ENCODE results near the gene PAQR6. TPM values are rescaled to one million over a fixed set of nuclear protein-coding genes. Genes with fewer than 3 reads are reported as not detected.

The PAQR6 gene
- total and polyA plus RNA-seq, 2 of the 8 experiments (the other 6 are each of a cell fraction or from before 2014, with no cell fraction given): 7.1 to 11.3 TPM

DNA sequence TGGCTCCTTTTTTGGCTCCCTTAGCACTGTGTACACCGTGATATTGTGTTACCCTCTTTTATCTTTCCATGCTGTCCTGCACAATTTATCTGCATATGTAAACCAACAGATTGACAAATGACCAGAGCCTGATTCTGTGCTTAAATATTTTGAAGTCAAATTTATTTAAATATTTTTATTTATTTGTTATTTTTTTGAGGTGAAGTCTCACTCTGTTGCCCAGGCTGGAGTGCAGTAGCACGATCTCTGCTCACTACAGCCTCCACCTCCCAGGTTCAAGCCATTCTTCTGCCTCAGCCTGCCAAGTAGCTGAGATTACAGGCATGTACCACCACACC lies 22.2 kb downstream of the PAQR6 start:
- H3K79me2 ChIP-seq (ENCODE audit: control insufficient read depth in 1 of 2, insufficient read depth in 2 of 2, low read length in 2 of 2): 0 out of 4 replicates have a peak, but pooled peaks cover 0 to 8% of the 10 kb centered on the region in 2 experiments
- no peak overlapping the region for H3K18ac ChIP-seq (ENCODE audit: extremely low read depth, low read length)
- no peak overlapping the region for H2BK5ac ChIP-seq (ENCODE audit: low read depth, low read length)
- no peak overlapping the region for H3K4me3 ChIP-seq (ENCODE audit: extremely low read depth in 1 of 4, insufficient read depth in 2 of 4, low read depth in 3 of 4, low read length in 4 of 4)
- H3K79me1 ChIP-seq (ENCODE audit: low read depth, low read length): peaks cover 17% of the 10 kb centered on the region
- peaks cover 11 to 38% (median 18%) of the 10 kb centered on the region in 4 experiments for H3K36me3 ChIP-seq (ENCODE audit: control insufficient read depth in 2 of 4, insufficient read depth in 4 of 4, low read length in 3 of 4)
- DNase-seq (ENCODE audit: low read depth in 1 of 2, low spot score in 2 of 2): no peak
- POLR2A ChIA-PET (ENCODE audit: partially characterized antibody): interaction anchor here (0.7 to 6.6 kb wide), 12 partner anchors 12 to 84 kb away, joined by 3 to 49 read pairs (median 3); partner anchors contain the start of genes PAQR6, PMF1 and SLC25A44
- no peak overlapping the region for H3K4me2 ChIP-seq (ENCODE audit: insufficient read depth in 1 of 2, low read depth in 2 of 2, low read length in 2 of 2)
- CTCF ChIA-PET (ENCODE audit: partially characterized antibody): interaction anchor here (0.7 to 47.2 kb wide), 34 partner anchors 8 to 135 kb away, joined by 3 to 1265 read pairs (median 8); partner anchors contain the start of genes BGLAP, PMF1, SEMA4A and SLC25A44
- no peak overlapping the region for H3K9ac ChIP-seq (replicated peaks in 1 of 4; ENCODE audit: extremely low read depth in 1 of 4, low read depth in 3 of 4, low read length in 3 of 4)
- H2BK15ac ChIP-seq (ENCODE audit: low read length): no peak overlapping the region
- H3K56ac ChIP-seq (replicated peaks; ENCODE audit: insufficient read length, low read depth, low read length): no peak overlapping the region
- H4K5ac ChIP-seq (ENCODE audit: insufficient read length, low read depth, low read length): no peak overlapping the region
- 54% methylated on average over 2 of the region's 2 CpGs; no CpG with 5 or more reads in 1 of the 2 experiments for WGBS, 2 experiments (ENCODE audit: extremely low coverage in 1 of 2, insufficient coverage in 1 of 2, insufficient read length in 1 of 2, insufficient replicate concordance in 2 of 2, low coverage in 1 of 2, low lambda C conversion rate in 2 of 2, missing lambda C conversion rate in 1 of 2)
- no peak overlapping the region for H2BK20ac ChIP-seq (ENCODE audit: low read length)
- TF ChIP-seq SIN3A (conservative IDR thresholded peaks at IDR 0.05 in 1 of 2, IDR thresholded peaks at IDR 0.05 in 1 of 2; ENCODE audit: low read depth in 1 of 2, low read length in 2 of 2): no peak
- H3K4me1 ChIP-seq (replicated peaks in 1 of 4; ENCODE audit: control insufficient read depth in 3 of 4, insufficient read depth in 4 of 4, low read length in 3 of 4): no peaks in the 10 kb centered on the region
- no peak overlapping the region for H4K8ac ChIP-seq (ENCODE audit: extremely low read depth, insufficient read depth, low read length)
- H2BK120ac ChIP-seq (replicated peaks; ENCODE audit: low read depth, low read length): no peak overlapping the region
- no peak overlapping the region for H2BK12ac ChIP-seq (ENCODE audit: low read depth, low read length)
- FAIRE-seq: no peak
- H2AFZ ChIP-seq (ENCODE audit: low read length): no peak overlapping the region
- no peak overlapping the region for H3K23ac ChIP-seq (ENCODE audit: insufficient read length)
- H3K27me3 ChIP-seq (replicated peaks in 1 of 4; ENCODE audit: control insufficient read depth in 3 of 4, extremely low read depth in 1 of 4, insufficient read depth in 3 of 4, low read length in 3 of 4): no peaks in the 10 kb centered on the region
- H3K9me3 ChIP-seq (ENCODE audit: insufficient read depth in 2 of 2, low read depth in 1 of 2, low read length in 1 of 2): no peaks in the 10 kb centered on the region
- H3K27ac ChIP-seq (ENCODE audit: low read depth, low read length): no peak overlapping the region
- H3K23me2 ChIP-seq (ENCODE audit: low read depth, low read length): no peaks in the 10 kb centered on the region
- H4K91ac ChIP-seq (replicated peaks; ENCODE audit: insufficient read length, low read length): no peak overlapping the region
- H4K20me1 ChIP-seq (replicated peaks in 1 of 2; ENCODE audit: control insufficient read depth in 1 of 2, insufficient read depth in 2 of 2, low read length in 2 of 2): peaks cover 0 to 7% of the 10 kb centered on the region in 2 experiments
- H3K14ac ChIP-seq (ENCODE audit: insufficient read length): no peak overlapping the region
- H2AK5ac ChIP-seq (ENCODE audit: low read depth, low read length): no peak overlapping the region
- H3K4ac ChIP-seq (replicated peaks; ENCODE audit: insufficient read length, low read depth, low read length): no peak overlapping the region
